Neural cell (in vitro differentiated cells): ENCODE results near the gene PIK3R1. TPM values are rescaled to one million over a fixed set of nuclear protein-coding genes. Genes with fewer than 3 reads are reported as not detected.

Experiments used
- H2AFZ ChIP-seq: fragments of 200-600, 300-800 bp; sonication (generic), shearing (Covaris generic); 2 replicates; pipeline ENCODE4 v1.6.0; 2014; ENCODE audit warnings: low read depth, mild to moderate bottlenecking, antibody characterized with exemption, low read length, moderate library complexity
- H3F3A ChIP-seq: fragments of 200-600 bp; shearing (Covaris generic); 2 replicates; pipeline ENCODE4 v1.6.1; 2016; ENCODE audit warnings: mild to moderate bottlenecking, moderate library complexity, mixed read lengths, antibody characterized with exemption, low read length; ENCODE audit not compliant: insufficient read depth, poor library complexity, severe bottlenecking
- H3K27ac ChIP-seq: fragments of 200-600, 300-800 bp; sonication (generic), shearing (Covaris generic); 2 replicates; pipeline ENCODE4 v1.5.1; 2014; ENCODE audit warnings: mild to moderate bottlenecking, low read length, moderate library complexity
- H3K27me3 ChIP-seq: fragments of 300-800, 200-600 bp; sonication (generic), shearing (Covaris generic); 2 replicates; pipeline ENCODE4 v1.6.0; 2014; ENCODE audit warnings: mild to moderate bottlenecking, low read depth, low read length, moderate library complexity; ENCODE audit not compliant: insufficient read depth
- H3K36me3 ChIP-seq: fragments of 300-800, 200-600 bp; sonication (generic), shearing (Covaris generic); 2 replicates; pipeline ENCODE4 v1.5.1; 2014; ENCODE audit warnings: mild to moderate bottlenecking, antibody characterized with exemption, low read length, moderate library complexity; ENCODE audit not compliant: insufficient read depth
- H3K4me2 ChIP-seq: fragments of 300-800, 200-600 bp; sonication (generic), shearing (Covaris generic); 2 replicates; pipeline ENCODE4 v1.6.0; 2014; ENCODE audit warnings: mild to moderate bottlenecking, low read length
- H3K4me3 ChIP-seq: fragments of 300-800, 200-600 bp; sonication (generic), shearing (Covaris generic); 2 replicates; pipeline ENCODE4 v1.5.1; 2014; ENCODE audit warnings: mild to moderate bottlenecking, low read length, moderate library complexity
- H3K79me2 ChIP-seq: fragments of 200-600 bp; shearing (Covaris generic); replicated peaks from 2 replicates; pipeline ENCODE4 v1.6.0; 2014; ENCODE audit warnings: mild to moderate bottlenecking, low read length, moderate library complexity; ENCODE audit not compliant: insufficient read depth
- H3K9ac ChIP-seq: fragments of 300-800, 200-600 bp; sonication (generic), shearing (Covaris generic); 2 replicates; pipeline ENCODE4 v1.6.1; 2016; ENCODE audit warnings: mild to moderate bottlenecking, low read length, mixed read lengths
- H3K9me2 ChIP-seq: fragments of 200-600 bp; shearing (Covaris generic); 2 replicates; pipeline ENCODE4 v1.6.1; 2016; ENCODE audit warnings: mild to moderate bottlenecking, low read length, mixed read lengths; ENCODE audit not compliant: insufficient read depth
- H3K9me3 ChIP-seq: fragments of 200-600, 300-800 bp; sonication (generic), shearing (Covaris generic); 2 replicates; pipeline ENCODE4 v1.6.1; 2016; ENCODE audit warnings: mild to moderate bottlenecking, mixed run types, low read length, moderate library complexity, mixed read lengths
- H4K20me1 ChIP-seq: fragments of 200-600 bp; shearing (Covaris generic); 2 replicates; pipeline ENCODE4 v1.6.1; 2016; ENCODE audit warnings: mild to moderate bottlenecking, mixed run types; ENCODE audit not compliant: insufficient read depth
- EP300 ChIP-seq: fragments of 450-650 bp; conservative IDR thresholded peaks from 2 replicates; pipeline ENCODE4 v1.6.1; 2014; ENCODE audit warnings: antibody characterized with exemption, mild to moderate bottlenecking, moderate library complexity; ENCODE audit not compliant: poor library complexity, severe bottlenecking
- EZH2 ChIP-seq: fragments of 200-600, 300-800 bp; shearing (Covaris generic), sonication (generic); IDR thresholded peaks from 2 replicates; pipeline ENCODE4 v1.6.1; 2014; ENCODE audit warnings: antibody characterized with exemption, low read length, borderline replicate concordance, mild to moderate bottlenecking; ENCODE audit not compliant: insufficient read depth, poor library complexity, severe bottlenecking
- MXI1 ChIP-seq: fragments of 450-650 bp; conservative IDR thresholded peaks from 2 replicates; pipeline ENCODE4 v1.6.1; 2014; ENCODE audit warnings: antibody characterized with exemption, mild to moderate bottlenecking; ENCODE audit not compliant: poor library complexity, severe bottlenecking
- POLR2AphosphoS5 ChIP-seq: IDR thresholded peaks from 2 replicates; pipeline ENCODE4 v1.6.1; 2012
- RAD21 ChIP-seq: fragments of 450-650 bp; conservative IDR thresholded peaks from 2 replicates; pipeline ENCODE4 v1.6.1; 2014; ENCODE audit warnings: antibody characterized with exemption, mild to moderate bottlenecking, moderate library complexity
- SMC3 ChIP-seq: fragments of 450-650 bp; conservative IDR thresholded peaks from 2 replicates; pipeline ENCODE4 v1.6.1; 2014; ENCODE audit warnings: antibody characterized with exemption, mild to moderate bottlenecking, moderate library complexity; ENCODE audit not compliant: poor library complexity
- TAF1 ChIP-seq: IDR thresholded peaks from 2 replicates; pipeline ENCODE4 v1.6.1; 2012; ENCODE audit warnings: low read depth
- polyA plus RNA-seq: library from polyadenylated mRNA; depleted of rRNA; stranded (reverse); fragments of >200 nt; gene quantifications from 2 replicates; pipeline ENCODE4 v1.2.3, GENCODE V29; 2014
- TF ChIP-seq, protein P1 (sequence below): IDR thresholded peaks from 2 replicates; pipeline ENCODE4 v1.6.1; 2012; ENCODE audit warnings: borderline replicate concordance
- TF ChIP-seq, protein P2 (sequence below): fragments of 450-650 bp; IDR thresholded peaks from 2 replicates; pipeline ENCODE4 v1.5.1; 2014; ENCODE audit warnings: antibody characterized with exemption, mild to moderate bottlenecking, moderate library complexity; ENCODE audit not compliant: poor library complexity, severe bottlenecking

Gene PIK3R1
- polyA plus RNA-seq, 1 donor from 2014 or later = 41.9 TPM

DNA sequence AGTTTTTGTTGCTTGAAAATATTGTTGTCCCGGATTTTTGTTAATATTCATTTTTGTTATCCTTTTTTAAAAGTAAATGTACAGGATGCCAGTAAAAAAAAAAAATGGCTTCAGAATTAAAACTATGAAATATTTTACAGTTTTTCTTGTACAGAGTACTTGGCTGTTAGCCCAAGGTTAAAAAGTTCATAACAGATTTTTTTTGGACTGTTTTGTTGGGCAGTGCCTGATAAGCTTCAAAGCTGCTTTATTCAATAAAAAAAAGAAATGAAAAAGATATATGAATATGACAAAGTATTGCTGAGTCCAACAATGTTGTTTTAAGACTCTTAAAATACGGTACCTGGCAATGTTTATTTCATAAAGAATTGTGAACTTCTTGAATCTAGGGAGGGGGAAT, 82.9 kb downstream of the PIK3R1 start:
- H3K79me2 ChIP-seq = no peaks in the 10 kb centered on the region
- no peak overlapping the region for H3K4me3 ChIP-seq
- H2AFZ ChIP-seq = no peak overlapping the region
- no peak overlapping the region for H3K9ac ChIP-seq
- peaks cover 25% of the 10 kb centered on the region for H3K36me3 ChIP-seq
- H4K20me1 ChIP-seq = no peaks in the 10 kb centered on the region
- no peaks in the 10 kb centered on the region for H3K27me3 ChIP-seq
- TF ChIP-seq, protein P1, sequence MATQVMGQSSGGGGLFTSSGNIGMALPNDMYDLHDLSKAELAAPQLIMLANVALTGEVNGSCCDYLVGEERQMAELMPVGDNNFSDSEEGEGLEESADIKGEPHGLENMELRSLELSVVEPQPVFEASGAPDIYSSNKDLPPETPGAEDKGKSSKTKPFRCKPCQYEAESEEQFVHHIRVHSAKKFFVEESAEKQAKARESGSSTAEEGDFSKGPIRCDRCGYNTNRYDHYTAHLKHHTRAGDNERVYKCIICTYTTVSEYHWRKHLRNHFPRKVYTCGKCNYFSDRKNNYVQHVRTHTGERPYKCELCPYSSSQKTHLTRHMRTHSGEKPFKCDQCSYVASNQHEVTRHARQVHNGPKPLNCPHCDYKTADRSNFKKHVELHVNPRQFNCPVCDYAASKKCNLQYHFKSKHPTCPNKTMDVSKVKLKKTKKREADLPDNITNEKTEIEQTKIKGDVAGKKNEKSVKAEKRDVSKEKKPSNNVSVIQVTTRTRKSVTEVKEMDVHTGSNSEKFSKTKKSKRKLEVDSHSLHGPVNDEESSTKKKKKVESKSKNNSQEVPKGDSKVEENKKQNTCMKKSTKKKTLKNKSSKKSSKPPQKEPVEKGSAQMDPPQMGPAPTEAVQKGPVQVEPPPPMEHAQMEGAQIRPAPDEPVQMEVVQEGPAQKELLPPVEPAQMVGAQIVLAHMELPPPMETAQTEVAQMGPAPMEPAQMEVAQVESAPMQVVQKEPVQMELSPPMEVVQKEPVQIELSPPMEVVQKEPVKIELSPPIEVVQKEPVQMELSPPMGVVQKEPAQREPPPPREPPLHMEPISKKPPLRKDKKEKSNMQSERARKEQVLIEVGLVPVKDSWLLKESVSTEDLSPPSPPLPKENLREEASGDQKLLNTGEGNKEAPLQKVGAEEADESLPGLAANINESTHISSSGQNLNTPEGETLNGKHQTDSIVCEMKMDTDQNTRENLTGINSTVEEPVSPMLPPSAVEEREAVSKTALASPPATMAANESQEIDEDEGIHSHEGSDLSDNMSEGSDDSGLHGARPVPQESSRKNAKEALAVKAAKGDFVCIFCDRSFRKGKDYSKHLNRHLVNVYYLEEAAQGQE = no peak
- TF ChIP-seq EP300 = no peak
- no peak for TF ChIP-seq MXI1
- TF ChIP-seq SMC3 = no peak
- TF ChIP-seq EZH2 = no peak
- TF ChIP-seq, protein P2, sequence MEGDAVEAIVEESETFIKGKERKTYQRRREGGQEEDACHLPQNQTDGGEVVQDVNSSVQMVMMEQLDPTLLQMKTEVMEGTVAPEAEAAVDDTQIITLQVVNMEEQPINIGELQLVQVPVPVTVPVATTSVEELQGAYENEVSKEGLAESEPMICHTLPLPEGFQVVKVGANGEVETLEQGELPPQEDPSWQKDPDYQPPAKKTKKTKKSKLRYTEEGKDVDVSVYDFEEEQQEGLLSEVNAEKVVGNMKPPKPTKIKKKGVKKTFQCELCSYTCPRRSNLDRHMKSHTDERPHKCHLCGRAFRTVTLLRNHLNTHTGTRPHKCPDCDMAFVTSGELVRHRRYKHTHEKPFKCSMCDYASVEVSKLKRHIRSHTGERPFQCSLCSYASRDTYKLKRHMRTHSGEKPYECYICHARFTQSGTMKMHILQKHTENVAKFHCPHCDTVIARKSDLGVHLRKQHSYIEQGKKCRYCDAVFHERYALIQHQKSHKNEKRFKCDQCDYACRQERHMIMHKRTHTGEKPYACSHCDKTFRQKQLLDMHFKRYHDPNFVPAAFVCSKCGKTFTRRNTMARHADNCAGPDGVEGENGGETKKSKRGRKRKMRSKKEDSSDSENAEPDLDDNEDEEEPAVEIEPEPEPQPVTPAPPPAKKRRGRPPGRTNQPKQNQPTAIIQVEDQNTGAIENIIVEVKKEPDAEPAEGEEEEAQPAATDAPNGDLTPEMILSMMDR = no peak
- no peak for TF ChIP-seq TAF1
- no peak for TF ChIP-seq POLR2AphosphoS5
- no peak for TF ChIP-seq RAD21
- no peak overlapping the region for H3K27ac ChIP-seq
- H3K9me2 ChIP-seq = no peaks in the 10 kb centered on the region
- no peak overlapping the region for H3K4me2 ChIP-seq
- H3K9me3 ChIP-seq = no peaks in the 10 kb centered on the region
- H3F3A ChIP-seq = no peaks in the 10 kb centered on the region

DNA sequence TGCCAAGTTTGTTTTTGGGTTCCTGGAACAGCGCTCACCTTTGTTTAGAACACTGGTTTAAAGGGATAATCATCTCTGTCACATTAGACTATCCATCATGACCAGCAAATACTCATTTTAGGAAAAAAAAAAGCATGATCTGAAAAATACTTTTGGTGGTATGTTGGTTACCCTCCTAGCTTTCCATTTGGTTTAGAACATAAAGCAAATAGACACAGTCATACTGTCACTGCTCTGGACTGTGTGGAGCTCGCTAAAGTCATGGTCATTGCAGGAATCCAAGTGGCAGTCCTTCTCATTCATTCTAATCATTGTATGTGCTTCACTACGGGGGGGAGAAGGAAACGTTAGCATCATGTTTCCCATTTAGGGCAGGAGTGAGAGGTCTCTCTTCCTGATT, 83.5 kb downstream of the PIK3R1 start:
- Histone ChIP-seq H3K9me3 (no peaks in the 10 kb centered on the region), H3K9me2 (no peaks in the 10 kb centered on the region), H3K4me2 (no peak overlapping the region), H2AFZ (no peak overlapping the region), H3K27ac (no peak overlapping the region), H3K9ac (no peak overlapping the region), H3K4me3 (no peak overlapping the region), H3F3A (no peaks in the 10 kb centered on the region), H3K79me2 (no peaks in the 10 kb centered on the region), H3K27me3 (no peaks in the 10 kb centered on the region), H4K20me1 (no peaks in the 10 kb centered on the region), H3K36me3 (peaks cover 25% of the 10 kb centered on the region)
- TF ChIP-seq, protein P2 = no peak
- TF ChIP-seq MXI1 (no peak), SMC3 (no peak), EZH2 (no peak), RAD21 (no peak), POLR2AphosphoS5 (no peak), EP300 (no peak), TAF1 (no peak)
- TF ChIP-seq, protein P1 = no peak
